ENCODE data around the gene SLC31A1. TPM values are rescaled to one million over a fixed set of nuclear protein-coding genes. Genes with fewer than 3 reads are reported as not detected.

SLC31A1 gene
- total and polyA plus RNA-seq, 2 experiments from 2014 or later, result 15.0 to 32.1 TPM

- Histone ChIP-seq H2AFZ (no peak overlapping the region), H3K27me3 (ENCODE audit: insufficient read depth) (no peaks in the 10 kb centered on the region), H3F3A (replicated peaks; ENCODE audit: low read depth) (no peaks in the 10 kb centered on the region), H3K27ac (ENCODE audit: low read depth) (no peak overlapping the region), H3K36me3 (ENCODE audit: insufficient read depth) (peaks cover 81% of the 10 kb centered on the region), H3K4me2 (no peak overlapping the region), H3K9me2 (ENCODE audit: insufficient read depth) (no peaks in the 10 kb centered on the region), H3K79me2 (replicated peaks; ENCODE audit: insufficient read depth) (no peaks in the 10 kb centered on the region), H3K4me3 (no peak overlapping the region), H3K4me1 (ENCODE audit: insufficient read depth) (no peaks in the 10 kb centered on the region), H4K20me1 (replicated peaks; ENCODE audit: insufficient read depth) (peaks cover 12% of the 10 kb centered on the region)
- TF ChIP-seq ETS1 (IDR thresholded peaks at IDR 0.05) (no peak), CREB1 (CRISPR knock-in tag; IDR thresholded peaks at IDR 0.05; ENCODE audit: low read depth) (no peak)
- Mint-ChIP-seq H3K4me3 (no peak overlapping the region), H3K36me3 (ENCODE audit: low read depth) (peaks cover 83% of the 10 kb centered on the region), H3K27me3 (ENCODE audit: insufficient read depth, low read depth, poor library complexity) (no peaks in the 10 kb centered on the region), H3K27ac (no peak overlapping the region), H3K9me3 (no peaks in the 10 kb centered on the region), H3K4me1 (no peaks in the 10 kb centered on the region)
- no peak for ATAC-seq
- no peak for DNase-seq (ENCODE audit: low spot score)
Measured at GRCh38 chr9:113289091-113289490, 67.7 kb downstream of the SLC31A1 start.

GRCh38 chr9:113290052-113290607 is 68.8 kb downstream of the SLC31A1 start:
- Mint-ChIP-seq H3K4me3 (no peak overlapping the region), H3K4me1 (no peaks in the 10 kb centered on the region), H3K9me3 (no peaks in the 10 kb centered on the region), H3K27me3 (ENCODE audit: insufficient read depth, low read depth, poor library complexity) (no peaks in the 10 kb centered on the region), H3K27ac (no peak overlapping the region), H3K36me3 (ENCODE audit: low read depth) (peaks cover 73% of the 10 kb centered on the region)
- Histone ChIP-seq H3K4me1 (ENCODE audit: insufficient read depth) (no peaks in the 10 kb centered on the region), H2AFZ (no peak overlapping the region), H3K9me2 (ENCODE audit: insufficient read depth) (no peaks in the 10 kb centered on the region), H3K4me3 (no peak overlapping the region), H3K79me2 (replicated peaks; ENCODE audit: insufficient read depth) (no peaks in the 10 kb centered on the region), H3K4me2 (no peak overlapping the region), H3K27me3 (ENCODE audit: insufficient read depth) (no peaks in the 10 kb centered on the region), H3F3A (replicated peaks; ENCODE audit: low read depth) (no peaks in the 10 kb centered on the region), H3K36me3 (ENCODE audit: insufficient read depth) (peaks cover 72% of the 10 kb centered on the region), H4K20me1 (replicated peaks; ENCODE audit: insufficient read depth) (0 out of 2 replicates have a peak, but pooled peaks cover 4% of the 10 kb centered on the region), H3K27ac (ENCODE audit: low read depth) (no peak overlapping the region)
- DNase-seq (ENCODE audit: low spot score) (no peak), ATAC-seq (no peak)
- TF ChIP-seq CTCF (conservative IDR thresholded peaks at IDR 0.05; ENCODE audit: low read depth in 2 of 2) (no peak), ZNF331 (CRISPR knock-in tag; IDR thresholded peaks at IDR 0.05; ENCODE audit: low read depth) (no peak), JUNB (IDR thresholded peaks at IDR 0.05; ENCODE audit: unreplicated experiment) (no peak), NANOG (IDR thresholded peaks at IDR 0.05; ENCODE audit: borderline replicate concordance) (no peak), ZNF462 (CRISPR knock-in tag; IDR thresholded peaks at IDR 0.05) (no peak), POLR2AphosphoS5 (IDR thresholded peaks at IDR 0.05; ENCODE audit: low read depth) (no peak), ETS1 (IDR thresholded peaks at IDR 0.05) (no peak), EZH2phosphoT487 (IDR thresholded peaks at IDR 0.05; ENCODE audit: unreplicated experiment) (no peak), EZH2 (IDR thresholded peaks at IDR 0.05; ENCODE audit: low read depth, unreplicated experiment) (no peak)

Data from GM23338 (cell line).